Testis (tissue), 3 donors: ENCODE measurements around the gene U2SURP. TPM values are rescaled to one million over a fixed set of nuclear protein-coding genes. Genes with fewer than 3 reads are reported as not detected.

Experiments used
- DNase-seq: peaks from one replicate; pipeline ENCODE4 v3.0.0-alpha.2; 2019
- H3K27ac ChIP-seq, 2 donors: fragments of 200-600 bp; sonication (generic); one replicate each; pipeline ENCODE4 v1.5.1; 2019
- H3K27me3 ChIP-seq: fragments of 200-600 bp; sonication (generic); one replicate; pipeline ENCODE4 v1.5.1; 2019
- H3K36me3 ChIP-seq: fragments of 200-600 bp; sonication (generic); one replicate; pipeline ENCODE4 v1.5.1; 2017; ENCODE audit warnings: low read depth; ENCODE audit errors: missing control alignments
- H3K4me1 ChIP-seq: fragments of 200-600 bp; sonication (generic); one replicate; pipeline ENCODE4 v1.5.1; 2019
- H3K4me3 ChIP-seq, 2 donors: fragments of 200-600 bp; sonication (generic); one replicate each; pipeline ENCODE4 v1.5.1; 2017 to 2019
- H3K9me3 ChIP-seq: fragments of 200-600 bp; sonication (generic); one replicate; pipeline ENCODE4 v1.5.1; 2017
- POLR2A ChIP-seq: fragments of 450-650 bp; IDR thresholded peaks from one replicate; pipeline ENCODE4 v1.6.1; 2017; ENCODE audit warnings: antibody characterized with exemption, mild to moderate bottlenecking, moderate library complexity
- WGBS, 2 donors: methylation state at CpG; one replicate each; pipeline ENCODE4 v1.1.5; 2018; 5-methylcytosine and 5-hydroxymethylcytosine counted together
- intact Hi-C: fragments of 100-400 bp; cut with DNase I; formaldehyde crosslinking; loops from one replicate; pipeline ENCODE4 v1.15.1; 2023; ENCODE audit warnings: low total_unique reads
- polyA plus RNA-seq: library from polyadenylated mRNA; stranded (reverse); fragments of 350-450 nt; fragmentation: Illumina TruSeq; extraction: RNeasy Lipid Tissue Mini Kit (QIAGEN cat#74804); gene quantifications from one replicate; pipeline ENCODE4 v1.2.3, GENCODE V29; 2014; ENCODE audit warnings: low read depth, low replicate concordance; ENCODE audit not compliant: insufficient read depth
- total RNA-seq, 2 donors: library from RNA; depleted of rRNA; stranded (reverse); fragments of >200 nt; gene quantifications; one replicate each; pipeline ENCODE4 v1.2.3, GENCODE V29; 2016
- TF ChIP-seq, protein P1 (sequence below), 3 experiments: fragments of 450-650 bp in 2 of 3; fragments of 200-600 bp in 1 of 3; sonication (generic) in 1 of 3; IDR thresholded peaks; one replicate each; pipeline ENCODE4 v1.5.1; 2016 to 2019; ENCODE audit warnings: antibody characterized with exemption in 3 of 3, mild to moderate bottlenecking in 2 of 3, moderate library complexity in 1 of 3

Gene U2SURP
- total and polyA plus RNA-seq, 3 donors from 2014 or later: 38.1 to 112 (median 110) TPM

DNA sequence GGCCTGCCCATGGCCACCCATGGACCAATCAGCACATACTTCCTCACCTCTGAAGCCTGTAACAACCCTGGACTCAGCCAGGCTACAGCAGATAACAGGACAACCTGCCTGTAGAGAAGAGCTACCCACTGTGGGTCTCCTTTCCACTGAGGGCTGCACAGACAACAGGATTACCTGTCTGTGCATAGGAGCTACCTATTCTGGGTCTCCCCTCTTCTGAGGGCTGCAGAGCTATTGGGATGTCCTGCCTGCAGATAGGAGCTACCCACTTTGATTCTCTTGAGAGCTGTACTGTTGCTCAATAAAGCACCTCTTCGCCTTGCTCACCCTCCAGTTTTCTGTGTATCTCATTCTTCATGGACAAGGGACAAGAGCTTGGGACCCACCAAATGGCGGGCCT, 94.4 kb downstream of the U2SURP start:
- intact Hi-C loops: no loop called here
- H3K36me3 ChIP-seq: no peaks in the 10 kb centered on the region
- H3K27me3 ChIP-seq: no peaks in the 10 kb centered on the region
- H3K27ac ChIP-seq: no peak overlapping the region
- H3K4me3 ChIP-seq: no peak overlapping the region
- TF ChIP-seq, protein P1, sequence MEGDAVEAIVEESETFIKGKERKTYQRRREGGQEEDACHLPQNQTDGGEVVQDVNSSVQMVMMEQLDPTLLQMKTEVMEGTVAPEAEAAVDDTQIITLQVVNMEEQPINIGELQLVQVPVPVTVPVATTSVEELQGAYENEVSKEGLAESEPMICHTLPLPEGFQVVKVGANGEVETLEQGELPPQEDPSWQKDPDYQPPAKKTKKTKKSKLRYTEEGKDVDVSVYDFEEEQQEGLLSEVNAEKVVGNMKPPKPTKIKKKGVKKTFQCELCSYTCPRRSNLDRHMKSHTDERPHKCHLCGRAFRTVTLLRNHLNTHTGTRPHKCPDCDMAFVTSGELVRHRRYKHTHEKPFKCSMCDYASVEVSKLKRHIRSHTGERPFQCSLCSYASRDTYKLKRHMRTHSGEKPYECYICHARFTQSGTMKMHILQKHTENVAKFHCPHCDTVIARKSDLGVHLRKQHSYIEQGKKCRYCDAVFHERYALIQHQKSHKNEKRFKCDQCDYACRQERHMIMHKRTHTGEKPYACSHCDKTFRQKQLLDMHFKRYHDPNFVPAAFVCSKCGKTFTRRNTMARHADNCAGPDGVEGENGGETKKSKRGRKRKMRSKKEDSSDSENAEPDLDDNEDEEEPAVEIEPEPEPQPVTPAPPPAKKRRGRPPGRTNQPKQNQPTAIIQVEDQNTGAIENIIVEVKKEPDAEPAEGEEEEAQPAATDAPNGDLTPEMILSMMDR (IDR thresholded peaks at IDR 0.05): no peak
- no peak for TF ChIP-seq POLR2A
- H3K9me3 ChIP-seq: no peaks in the 10 kb centered on the region
- 76 to 94% methylated on average over 2 of the region's 2 CpGs for WGBS, 2 donors
- DNase-seq: no peak
- no peaks in the 10 kb centered on the region for H3K4me1 ChIP-seq

DNA sequence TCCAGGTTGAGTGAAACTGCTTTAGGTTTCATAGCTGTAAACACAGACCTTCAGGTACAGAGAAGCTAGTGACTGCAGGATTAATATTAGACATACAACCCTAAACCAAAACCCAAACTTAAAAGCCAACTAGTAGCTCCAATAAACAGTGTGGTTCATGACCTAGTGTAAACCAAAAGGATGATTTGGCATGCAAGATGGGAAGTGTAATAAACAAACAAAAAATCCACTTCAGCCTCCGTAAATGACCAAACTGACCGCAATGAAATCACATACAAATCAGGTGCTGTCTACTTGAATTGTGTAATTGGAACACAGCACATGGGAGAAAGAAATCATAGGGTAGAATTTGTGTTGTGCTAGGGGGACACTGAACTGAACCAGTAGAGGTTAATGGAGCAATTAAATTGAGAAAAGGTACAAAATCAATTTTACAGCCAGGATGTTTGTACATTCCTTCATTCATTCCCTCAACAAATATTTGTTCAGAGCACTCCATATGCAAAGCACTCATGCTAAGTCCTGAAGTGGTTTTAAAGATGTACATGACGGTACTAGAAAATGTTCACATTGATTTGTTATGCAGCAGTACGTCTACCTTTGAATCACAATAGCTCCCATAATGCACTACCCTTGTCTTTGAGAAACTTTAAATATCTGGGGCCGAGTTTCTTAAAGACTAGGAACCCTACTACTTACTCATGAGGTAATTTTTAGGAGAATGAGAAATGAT, 96.8 kb downstream of the U2SURP start:
- intact Hi-C loops: no loop called here
- H3K9me3 ChIP-seq: no peaks in the 10 kb centered on the region
- no peaks in the 10 kb centered on the region for H3K27me3 ChIP-seq
- no peak overlapping the region for H3K27ac ChIP-seq
- TF ChIP-seq, protein P1 (IDR thresholded peaks at IDR 0.05): no peak
- no peak for TF ChIP-seq POLR2A
- no peaks in the 10 kb centered on the region for H3K4me1 ChIP-seq
- no peak overlapping the region for H3K4me3 ChIP-seq
- H3K36me3 ChIP-seq: no peaks in the 10 kb centered on the region
- no peak for DNase-seq
- 93 to 96% methylated on average over 5 of the region's 5 CpGs for WGBS, 2 donors

DNA sequence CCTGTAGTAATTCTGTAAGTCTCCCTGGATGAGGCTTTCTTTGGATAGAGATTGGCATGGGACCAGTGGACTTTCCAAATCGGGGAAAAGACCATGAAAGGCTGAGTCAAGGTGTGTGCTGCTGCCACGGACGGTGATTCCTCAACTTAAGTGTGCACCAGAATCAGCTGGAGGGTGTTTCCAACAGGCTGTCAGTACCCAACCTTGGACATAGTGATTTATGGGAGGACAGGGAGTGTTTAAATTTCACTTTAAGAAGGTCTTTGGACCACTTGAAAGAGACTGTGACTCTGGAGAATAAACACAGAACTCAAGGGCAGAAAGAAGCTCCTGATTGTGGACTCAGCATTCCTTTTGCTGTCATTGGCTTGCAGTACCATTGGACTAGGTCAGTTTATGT, 97.8 kb downstream of the U2SURP start:
- no peak overlapping the region for H3K27ac ChIP-seq
- 57 to 72% methylated on average over 3 of the region's 3 CpGs for WGBS, 2 donors
- no peak for DNase-seq
- no peak overlapping the region for H3K4me3 ChIP-seq
- no peaks in the 10 kb centered on the region for H3K9me3 ChIP-seq
- H3K4me1 ChIP-seq: no peaks in the 10 kb centered on the region
- intact Hi-C loops: no loop called here
- TF ChIP-seq, protein P1 (IDR thresholded peaks at IDR 0.05): no peak
- TF ChIP-seq POLR2A: no peak
- H3K27me3 ChIP-seq: no peaks in the 10 kb centered on the region
- no peaks in the 10 kb centered on the region for H3K36me3 ChIP-seq

DNA sequence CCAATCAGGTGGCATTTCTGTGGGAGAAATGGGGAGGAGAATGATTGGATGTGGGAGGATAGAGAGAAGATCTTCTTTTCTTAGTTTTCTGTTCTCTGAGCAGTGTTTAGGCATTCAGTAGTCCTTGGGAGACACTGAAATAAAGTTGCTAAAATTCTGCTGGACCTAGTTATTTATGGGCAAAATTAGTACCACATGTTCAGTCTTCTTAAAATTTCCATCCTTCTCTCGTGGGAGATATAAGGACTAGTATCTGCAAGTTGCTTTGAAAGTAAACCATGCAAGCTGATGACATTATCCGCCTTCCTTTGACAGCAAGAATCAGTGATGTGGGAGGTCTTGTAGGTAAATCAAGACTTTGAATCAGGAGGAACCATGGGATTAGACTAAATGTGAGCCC, 98.3 kb downstream of the U2SURP start:
- no peak for DNase-seq
- H3K9me3 ChIP-seq: no peaks in the 10 kb centered on the region
- 50 to 52% methylated on average over 2 of the region's 2 CpGs for WGBS, 2 donors
- no peaks in the 10 kb centered on the region for H3K27me3 ChIP-seq
- H3K36me3 ChIP-seq: no peaks in the 10 kb centered on the region
- intact Hi-C loops: no loop called here
- H3K4me3 ChIP-seq: no peak overlapping the region
- H3K4me1 ChIP-seq: no peaks in the 10 kb centered on the region
- TF ChIP-seq POLR2A: no peak
- TF ChIP-seq, protein P1 (IDR thresholded peaks at IDR 0.05): no peak
- H3K27ac ChIP-seq: no peak overlapping the region

DNA sequence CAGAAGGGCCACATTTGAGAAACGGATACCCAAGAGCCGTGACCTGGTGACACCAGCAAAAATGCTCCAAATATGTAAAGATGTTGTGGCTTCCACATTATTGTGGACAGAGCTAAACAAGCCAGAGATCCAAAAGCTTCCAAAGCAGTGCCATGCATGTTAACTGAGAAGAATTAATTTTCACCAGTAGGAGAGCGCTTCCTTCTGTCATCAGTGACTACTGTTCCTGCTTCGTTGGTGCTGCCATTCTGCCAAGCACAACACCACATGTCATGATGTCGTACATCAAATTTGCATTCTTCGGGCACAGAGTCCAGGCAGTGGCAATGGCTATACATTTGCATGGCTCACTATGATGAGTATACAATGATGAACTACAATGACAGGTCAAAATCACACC, 99.1 kb downstream of the U2SURP start:
- Histone ChIP-seq H3K27me3 (no peaks in the 10 kb centered on the region), H3K27ac (no peak overlapping the region), H3K9me3 (no peaks in the 10 kb centered on the region), H3K4me3 (no peak overlapping the region), H3K36me3 (no peaks in the 10 kb centered on the region), H3K4me1 (no peaks in the 10 kb centered on the region)
- no peak for DNase-seq
- intact Hi-C loops: no loop called here
- TF ChIP-seq, protein P1 (IDR thresholded peaks at IDR 0.05): no peak
- TF ChIP-seq POLR2A: no peak
- 82 to 92% methylated on average over 6 of the region's 6 CpGs for WGBS, 2 donors
